ENCODE results near the gene FRAS1. TPM values are rescaled to one million over a fixed set of nuclear protein-coding genes. Genes with fewer than 3 reads are reported as not detected.

Gene FRAS1
- total RNA-seq, 1 experiment from 2014 or later, result 82.0 TPM

GRCh38 chr4:78119698-78120097 is 62.6 kb downstream of the FRAS1 start:
- H3K4me1 Mint-ChIP-seq, result peaks cover 19% of the 10 kb centered on the region
- no peaks in the 10 kb centered on the region for H3K27me3 Mint-ChIP-seq (ENCODE audit: low read depth)
- H3K4me3 Mint-ChIP-seq, result no peak overlapping the region
- CTCF ChIA-PET, result no interaction called here
- TF ChIP-seq CTCF (IDR thresholded peaks at IDR 0.05) (no peak), NFE2L1 (CRISPR knock-in tag; IDR thresholded peaks at IDR 0.05) (no peak), PREB (CRISPR knock-in tag; IDR thresholded peaks at IDR 0.05; ENCODE audit: borderline replicate concordance) (no peak), CREM (CRISPR knock-in tag; IDR thresholded peaks at IDR 0.05) (no peak), GRHL2 (CRISPR knock-in tag; IDR thresholded peaks at IDR 0.05; ENCODE audit: insufficient replicate concordance, severe bottlenecking) (no peak), NFYB (CRISPR knock-in tag; conservative IDR thresholded peaks at IDR 0.05; ENCODE audit: low read depth) (no peak), ZNF219 (CRISPR knock-in tag; IDR thresholded peaks at IDR 0.05; ENCODE audit: borderline replicate concordance) (no peak)
- TF ChIP-seq, protein P1, sequence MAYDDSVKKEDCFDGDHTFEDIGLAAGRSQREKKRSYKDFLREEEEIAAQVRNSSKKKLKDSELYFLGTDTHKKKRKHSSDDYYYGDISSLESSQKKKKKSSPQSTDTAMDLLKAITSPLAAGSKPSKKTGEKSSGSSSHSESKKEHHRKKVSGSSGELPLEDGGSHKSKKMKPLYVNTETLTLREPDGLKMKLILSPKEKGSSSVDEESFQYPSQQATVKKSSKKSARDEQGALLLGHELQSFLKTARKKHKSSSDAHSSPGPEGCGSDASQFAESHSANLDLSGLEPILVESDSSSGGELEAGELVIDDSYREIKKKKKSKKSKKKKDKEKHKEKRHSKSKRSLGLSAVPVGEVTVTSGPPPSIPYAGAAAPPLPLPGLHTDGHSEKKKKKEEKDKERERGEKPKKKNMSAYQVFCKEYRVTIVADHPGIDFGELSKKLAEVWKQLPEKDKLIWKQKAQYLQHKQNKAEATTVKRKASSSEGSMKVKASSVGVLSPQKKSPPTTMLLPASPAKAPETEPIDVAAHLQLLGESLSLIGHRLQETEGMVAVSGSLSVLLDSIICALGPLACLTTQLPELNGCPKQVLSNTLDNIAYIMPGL (CRISPR knock-in tag; IDR thresholded peaks at IDR 0.05), result no peak
- TF ChIP-seq, protein P2, sequence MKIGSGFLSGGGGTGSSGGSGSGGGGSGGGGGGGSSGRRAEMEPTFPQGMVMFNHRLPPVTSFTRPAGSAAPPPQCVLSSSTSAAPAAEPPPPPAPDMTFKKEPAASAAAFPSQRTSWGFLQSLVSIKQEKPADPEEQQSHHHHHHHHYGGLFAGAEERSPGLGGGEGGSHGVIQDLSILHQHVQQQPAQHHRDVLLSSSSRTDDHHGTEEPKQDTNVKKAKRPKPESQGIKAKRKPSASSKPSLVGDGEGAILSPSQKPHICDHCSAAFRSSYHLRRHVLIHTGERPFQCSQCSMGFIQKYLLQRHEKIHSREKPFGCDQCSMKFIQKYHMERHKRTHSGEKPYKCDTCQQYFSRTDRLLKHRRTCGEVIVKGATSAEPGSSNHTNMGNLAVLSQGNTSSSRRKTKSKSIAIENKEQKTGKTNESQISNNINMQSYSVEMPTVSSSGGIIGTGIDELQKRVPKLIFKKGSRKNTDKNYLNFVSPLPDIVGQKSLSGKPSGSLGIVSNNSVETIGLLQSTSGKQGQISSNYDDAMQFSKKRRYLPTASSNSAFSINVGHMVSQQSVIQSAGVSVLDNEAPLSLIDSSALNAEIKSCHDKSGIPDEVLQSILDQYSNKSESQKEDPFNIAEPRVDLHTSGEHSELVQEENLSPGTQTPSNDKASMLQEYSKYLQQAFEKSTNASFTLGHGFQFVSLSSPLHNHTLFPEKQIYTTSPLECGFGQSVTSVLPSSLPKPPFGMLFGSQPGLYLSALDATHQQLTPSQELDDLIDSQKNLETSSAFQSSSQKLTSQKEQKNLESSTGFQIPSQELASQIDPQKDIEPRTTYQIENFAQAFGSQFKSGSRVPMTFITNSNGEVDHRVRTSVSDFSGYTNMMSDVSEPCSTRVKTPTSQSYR (CRISPR knock-in tag; IDR thresholded peaks at IDR 0.05), result no peak
- TF ChIP-seq, protein P3, sequence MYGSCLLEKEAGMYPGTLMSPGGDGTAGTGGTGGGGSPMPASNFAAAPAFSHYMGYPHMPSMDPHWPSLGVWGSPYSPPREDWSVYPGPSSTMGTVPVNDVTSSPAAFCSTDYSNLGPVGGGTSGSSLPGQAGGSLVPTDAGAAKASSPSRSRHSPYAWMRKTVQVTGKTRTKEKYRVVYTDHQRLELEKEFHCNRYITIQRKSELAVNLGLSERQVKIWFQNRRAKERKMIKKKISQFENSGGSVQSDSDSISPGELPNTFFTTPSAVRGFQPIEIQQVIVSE (CRISPR knock-in tag; IDR thresholded peaks at IDR 0.05; ENCODE audit: borderline replicate concordance), result no peak
- no peak overlapping the region for H3K27ac Mint-ChIP-seq
- DNase-seq (ENCODE audit: low spot score), result no peak
- POLR2A ChIA-PET, result interaction anchor here (0.6 kb wide), 1 partner anchor 228 kb away, joined by 4 read pairs; no protein-coding TSS in a partner anchor
- ATAC-seq, result no peak
- peaks cover 52% of the 10 kb centered on the region for H3K36me3 Mint-ChIP-seq
- peaks cover 39% of the 10 kb centered on the region for H3K9me3 Mint-ChIP-seq

GRCh38 chr4:78120144-78120880 is 63.2 kb downstream of the FRAS1 start:
- ATAC-seq, result no peak
- DNase-seq (ENCODE audit: low spot score), result no peak
- Mint-ChIP-seq H3K36me3 (peaks cover 50% of the 10 kb centered on the region), H3K4me1 (peaks cover 26% of the 10 kb centered on the region), H3K4me3 (no peak overlapping the region), H3K27ac (peak overlapping the region; percentile 22; the same call in 1 of the 2 replicates), H3K27me3 (ENCODE audit: low read depth) (no peaks in the 10 kb centered on the region), H3K9me3 (peaks cover 33% of the 10 kb centered on the region)
- ChIA-PET POLR2A (no interaction called here), CTCF (no interaction called here)
- TF ChIP-seq PREB (CRISPR knock-in tag; IDR thresholded peaks at IDR 0.05; ENCODE audit: borderline replicate concordance) (no peak), KAT7 (CRISPR knock-in tag; IDR thresholded peaks at IDR 0.05; ENCODE audit: borderline replicate concordance) (no peak), ZNF219 (CRISPR knock-in tag; IDR thresholded peaks at IDR 0.05; ENCODE audit: borderline replicate concordance) (no peak), FOXJ3 (CRISPR knock-in tag; IDR thresholded peaks at IDR 0.05; ENCODE audit: borderline replicate concordance) (no peak), SMAD3 (CRISPR knock-in tag; IDR thresholded peaks at IDR 0.05; ENCODE audit: borderline replicate concordance) (no peak), ZNF423 (CRISPR knock-in tag; IDR thresholded peaks at IDR 0.05) (no peak), MAX (CRISPR knock-in tag; IDR thresholded peaks at IDR 0.05) (no peak)
- TF ChIP-seq, protein P4, sequence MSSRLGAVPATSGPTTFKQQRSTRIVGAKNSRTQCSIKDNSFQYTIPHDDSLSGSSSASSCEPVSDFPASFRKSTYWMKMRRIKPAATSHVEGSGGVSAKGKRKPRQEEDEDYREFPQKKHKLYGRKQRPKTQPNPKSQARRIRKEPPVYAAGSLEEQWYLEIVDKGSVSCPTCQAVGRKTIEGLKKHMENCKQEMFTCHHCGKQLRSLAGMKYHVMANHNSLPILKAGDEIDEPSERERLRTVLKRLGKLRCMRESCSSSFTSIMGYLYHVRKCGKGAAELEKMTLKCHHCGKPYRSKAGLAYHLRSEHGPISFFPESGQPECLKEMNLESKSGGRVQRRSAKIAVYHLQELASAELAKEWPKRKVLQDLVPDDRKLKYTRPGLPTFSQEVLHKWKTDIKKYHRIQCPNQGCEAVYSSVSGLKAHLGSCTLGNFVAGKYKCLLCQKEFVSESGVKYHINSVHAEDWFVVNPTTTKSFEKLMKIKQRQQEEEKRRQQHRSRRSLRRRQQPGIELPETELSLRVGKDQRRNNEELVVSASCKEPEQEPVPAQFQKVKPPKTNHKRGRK (CRISPR knock-in tag; IDR thresholded peaks at IDR 0.05; ENCODE audit: borderline replicate concordance), result no peak
- TF ChIP-seq, protein P2 (CRISPR knock-in tag; IDR thresholded peaks at IDR 0.05), result no peak

All from WTC11 (cell line).